Measurements from ENCODE around the gene GKAP1. TPM values are rescaled to one million over a fixed set of nuclear protein-coding genes. Genes with fewer than 3 reads are reported as not detected.

GKAP1 gene
- total and polyA plus RNA-seq, 2 of the 13 experiments (the other 11 are each of a cell fraction or from before 2014, with no cell fraction given): 5.6 to 6.1 TPM

GRCh38 chr9:83707768-83708514 lies 109.6 kb downstream of the GKAP1 start, which contains the start of gene UBQLN1 (continued):
- TF ChIP-seq ZSCAN9 (CRISPR knock-in tag; IDR thresholded peaks at IDR 0.05; ENCODE audit: borderline replicate concordance) (peak; percentile 72), ZFX (CRISPR knock-in tag; IDR thresholded peaks at IDR 0.05; ENCODE audit: low read depth) (peak; percentile 91), ZNF281 (CRISPR knock-in tag; IDR thresholded peaks at IDR 0.05; ENCODE audit: borderline replicate concordance) (peak; percentile 99), NFKBIZ (CRISPR knock-in tag; IDR thresholded peaks at IDR 0.05) (no peak; the same call in 1 of the 2 replicates), KDM5A (IDR thresholded peaks at IDR 0.05; ENCODE audit: borderline replicate concordance, low read length) (peak; percentile 96), ARID3A (IDR thresholded peaks at IDR 0.05; ENCODE audit: low read depth, low read length) (no peak), ZSCAN31 (CRISPR knock-in tag; IDR thresholded peaks at IDR 0.05; ENCODE audit: low read depth) (peak; percentile 81; the same call in 1 of the 2 replicates), ZNF816 (CRISPR knock-in tag; IDR thresholded peaks at IDR 0.05; ENCODE audit: borderline replicate concordance) (peak; percentile 84; the same call in 1 of the 2 replicates), ZNF564 (CRISPR knock-in tag; IDR thresholded peaks at IDR 0.05) (peak; percentile 67), GZF1 (CRISPR knock-in tag; IDR thresholded peaks at IDR 0.05) (peak; percentile 88; the same call in 1 of the 2 replicates), ZFP37 (CRISPR knock-in tag; IDR thresholded peaks at IDR 0.05; ENCODE audit: borderline replicate concordance) (peak; percentile 48; the same call in 1 of the 2 replicates), ZNF567 (CRISPR knock-in tag; IDR thresholded peaks at IDR 0.05; ENCODE audit: borderline replicate concordance) (peak; percentile 58; the same call in 1 of the 2 replicates), GATAD2A (CRISPR knock-in tag; IDR thresholded peaks at IDR 0.05) (peak; percentile 44; the same call in 1 of the 2 replicates)
- TF ChIP-seq, protein P1, sequence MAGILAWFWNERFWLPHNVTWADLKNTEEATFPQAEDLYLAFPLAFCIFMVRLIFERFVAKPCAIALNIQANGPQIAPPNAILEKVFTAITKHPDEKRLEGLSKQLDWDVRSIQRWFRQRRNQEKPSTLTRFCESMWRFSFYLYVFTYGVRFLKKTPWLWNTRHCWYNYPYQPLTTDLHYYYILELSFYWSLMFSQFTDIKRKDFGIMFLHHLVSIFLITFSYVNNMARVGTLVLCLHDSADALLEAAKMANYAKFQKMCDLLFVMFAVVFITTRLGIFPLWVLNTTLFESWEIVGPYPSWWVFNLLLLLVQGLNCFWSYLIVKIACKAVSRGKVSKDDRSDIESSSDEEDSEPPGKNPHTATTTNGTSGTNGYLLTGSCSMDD (CRISPR knock-in tag; IDR thresholded peaks at IDR 0.05): no peak
- TF ChIP-seq, protein P2, sequence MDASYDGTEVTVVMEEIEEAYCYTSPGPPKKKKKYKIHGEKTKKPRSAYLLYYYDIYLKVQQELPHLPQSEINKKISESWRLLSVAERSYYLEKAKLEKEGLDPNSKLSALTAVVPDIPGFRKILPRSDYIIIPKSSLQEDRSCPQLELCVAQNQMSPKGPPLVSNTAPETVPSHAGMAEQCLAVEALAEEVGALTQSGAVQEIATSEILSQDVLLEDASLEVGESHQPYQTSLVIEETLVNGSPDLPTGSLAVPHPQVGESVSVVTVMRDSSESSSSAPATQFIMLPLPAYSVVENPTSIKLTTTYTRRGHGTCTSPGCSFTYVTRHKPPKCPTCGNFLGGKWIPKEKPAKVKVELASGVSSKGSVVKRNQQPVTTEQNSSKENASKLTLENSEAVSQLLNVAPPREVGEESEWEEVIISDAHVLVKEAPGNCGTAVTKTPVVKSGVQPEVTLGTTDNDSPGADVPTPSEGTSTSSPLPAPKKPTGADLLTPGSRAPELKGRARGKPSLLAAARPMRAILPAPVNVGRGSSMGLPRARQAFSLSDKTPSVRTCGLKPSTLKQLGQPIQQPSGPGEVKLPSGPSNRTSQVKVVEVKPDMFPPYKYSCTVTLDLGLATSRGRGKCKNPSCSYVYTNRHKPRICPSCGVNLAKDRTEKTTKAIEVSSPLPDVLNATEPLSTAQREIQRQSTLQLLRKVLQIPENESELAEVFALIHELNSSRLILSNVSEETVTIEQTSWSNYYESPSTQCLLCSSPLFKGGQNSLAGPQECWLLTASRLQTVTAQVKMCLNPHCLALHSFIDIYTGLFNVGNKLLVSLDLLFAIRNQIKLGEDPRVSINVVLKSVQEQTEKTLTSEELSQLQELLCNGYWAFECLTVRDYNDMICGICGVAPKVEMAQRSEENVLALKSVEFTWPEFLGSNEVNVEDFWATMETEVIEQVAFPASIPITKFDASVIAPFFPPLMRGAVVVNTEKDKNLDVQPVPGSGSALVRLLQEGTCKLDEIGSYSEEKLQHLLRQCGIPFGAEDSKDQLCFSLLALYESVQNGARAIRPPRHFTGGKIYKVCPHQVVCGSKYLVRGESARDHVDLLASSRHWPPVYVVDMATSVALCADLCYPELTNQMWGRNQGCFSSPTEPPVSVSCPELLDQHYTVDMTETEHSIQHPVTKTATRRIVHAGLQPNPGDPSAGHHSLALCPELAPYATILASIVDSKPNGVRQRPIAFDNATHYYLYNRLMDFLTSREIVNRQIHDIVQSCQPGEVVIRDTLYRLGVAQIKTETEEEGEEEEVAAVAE (CRISPR knock-in tag; IDR thresholded peaks at IDR 0.05; ENCODE audit: borderline replicate concordance): 0 out of 2 replicates have a peak, but pooled peaks have one; percentile 28
- TF ChIP-seq, protein P3, sequence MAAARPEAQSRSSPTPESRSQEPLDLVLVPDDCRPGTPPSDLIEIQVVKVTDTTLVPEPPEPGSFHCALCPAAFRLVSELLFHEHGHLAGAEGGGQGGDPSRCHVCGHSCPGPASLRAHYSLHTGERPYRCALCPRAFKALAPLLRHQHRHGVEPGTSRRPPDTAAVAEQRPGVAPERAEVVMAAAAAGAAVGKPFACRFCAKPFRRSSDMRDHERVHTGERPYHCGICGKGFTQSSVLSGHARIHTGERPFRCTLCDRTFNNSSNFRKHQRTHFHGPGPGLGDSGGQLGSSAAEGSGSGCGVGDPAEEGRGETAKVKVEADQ (CRISPR knock-in tag; IDR thresholded peaks at IDR 0.05; ENCODE audit: borderline replicate concordance): peak; percentile 87; the same call in 1 of the 2 replicates

Measured in HepG2 (cell line).